PC-9 (cell line): ENCODE data around the gene OSBPL10. TPM values are rescaled to one million over a fixed set of nuclear protein-coding genes. Genes with fewer than 3 reads are reported as not detected.

Experiments used
- BruUV-seq: library from RNA; stranded (reverse); fragments of 400-500 nt; replicated peaks from 2 replicates; lab custom pipeline; 2021; lab: Mats Ljungman, UMichigan
- CTCF ChIA-PET: fragments of 300-600 bp; sonication (Branson Sonifier 250); formaldehyde crosslinking; loops from one replicate; lab custom pipeline; 2022; ENCODE audit warnings: antibody characterized with exemption; lab: Charles Lee
- POLR2A ChIA-PET: fragments of 300-600 bp; sonication (Branson Sonifier 250); formaldehyde crosslinking; loops from one replicate; lab custom pipeline; 2022; ENCODE audit warnings: antibody characterized with exemption; ENCODE audit not compliant: unreplicated experiment; lab: Charles Lee
- DNase-seq, 2 experiments: peaks; one replicate each; pipeline versions ENCODE4 v3.0.0 to v3.0.0-alpha.2; 2015 to 2022; ENCODE audit warnings: mixed read lengths in 1 of 2
- H2AFZ ChIP-seq: fragments of 200-600 bp; sonication (generic); 2 replicates; pipeline ENCODE4 v1.8.1; 2017; ENCODE audit warnings: antibody characterized with exemption
- H3F3A ChIP-seq: fragments of 200-600 bp; sonication (generic); 2 replicates; pipeline ENCODE4 v1.8.1; 2017; ENCODE audit warnings: antibody characterized with exemption, mild to moderate bottlenecking, low read depth; ENCODE audit not compliant: insufficient read depth
- H3K27ac ChIP-seq: fragments of 200-600 bp; sonication (generic); 2 replicates; pipeline ENCODE4 v1.6.1; 2016; ENCODE audit warnings: mixed run types
- H3K27me3 ChIP-seq: fragments of 200-600 bp; sonication (generic); 2 replicates; pipeline ENCODE4 v1.6.1; 2016; ENCODE audit warnings: low read depth, mixed run types; ENCODE audit not compliant: insufficient read depth
- H3K36me3 ChIP-seq: fragments of 200-600 bp; sonication (generic); 2 replicates; pipeline ENCODE4 v1.6.1; 2016; ENCODE audit warnings: low read depth, mixed run types
- H3K4me1 ChIP-seq: fragments of 200-600 bp; sonication (generic); replicated peaks from 2 replicates; pipeline ENCODE4 v1.6.1; 2016; ENCODE audit warnings: mixed run types; ENCODE audit not compliant: insufficient read depth
- H3K4me2 ChIP-seq: fragments of 200-600 bp; sonication (generic); 2 replicates; pipeline ENCODE4 v1.6.1; 2017; ENCODE audit warnings: mixed run types
- H3K4me3 ChIP-seq: fragments of 200-600 bp; sonication (generic); 2 replicates; pipeline ENCODE4 v1.6.1; 2016; ENCODE audit warnings: mixed run types
- H3K79me2 ChIP-seq: fragments of 200-600 bp; sonication (generic); 2 replicates; pipeline ENCODE4 v1.6.1; 2017; ENCODE audit warnings: low read depth, mixed run types
- H3K9me2 ChIP-seq: fragments of 200-600 bp; sonication (generic); 2 replicates; pipeline ENCODE4 v1.8.1; 2017; ENCODE audit warnings: mild to moderate bottlenecking; ENCODE audit not compliant: insufficient read depth
- H3K9me3 ChIP-seq: fragments of 200-600 bp; sonication (generic); 2 replicates; pipeline ENCODE4 v1.8.1; 2016; ENCODE audit warnings: low read depth; ENCODE audit not compliant: insufficient read depth
- H4K20me1 ChIP-seq: fragments of 200-600 bp; sonication (generic); 2 replicates; pipeline ENCODE4 v1.8.1; 2017; ENCODE audit not compliant: insufficient read depth
- EZH2 ChIP-seq: fragments of 200-600 bp; sonication (generic); IDR thresholded peaks from 2 replicates; pipeline ENCODE4 v1.8.0; 2017; ENCODE audit warnings: antibody characterized with exemption, low read depth
- intact Hi-C: fragments of 100-400 bp; cut with micrococcal nuclease; formaldehyde crosslinking; loops from one replicate; pipeline ENCODE4 v1.10.0; 2022; ENCODE audit not compliant: unreplicated experiment
- total RNA-seq: library from RNA; stranded (reverse); gene quantifications from 2 replicates; pipeline ENCODE4 v1.2.3, GENCODE V29; 2021
- TF ChIP-seq, protein P1 (sequence below): fragments of 200-600 bp; sonication (generic); conservative IDR thresholded peaks from 2 replicates; pipeline ENCODE4 v1.6.1; 2017; ENCODE audit warnings: mixed run types, antibody characterized with exemption, mild to moderate bottlenecking, moderate library complexity

The OSBPL10 gene
- total RNA-seq, 1 experiment from 2014 or later, result 42.0 TPM

DNA sequence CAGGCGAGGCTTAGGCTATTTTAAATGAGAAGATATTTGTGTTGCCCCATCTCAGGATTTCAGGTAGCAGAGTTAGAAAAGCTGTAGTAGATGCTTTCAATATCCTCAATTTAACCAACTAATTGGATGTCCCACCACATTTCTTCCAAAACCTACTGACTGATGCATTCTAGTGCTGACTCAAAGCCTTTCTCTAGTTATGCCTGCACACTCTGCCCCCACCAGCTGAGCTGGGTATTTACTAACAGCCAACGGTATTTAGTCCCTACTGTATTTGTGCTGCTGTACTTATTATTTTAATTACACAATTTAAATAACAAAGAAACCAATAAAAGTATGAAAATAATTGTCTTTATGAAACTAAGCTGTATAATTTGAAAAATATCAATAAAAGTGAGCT is 139.5 kb downstream of the OSBPL10 start:
- CTCF ChIA-PET, result no interaction called here
- no peak for TF ChIP-seq EZH2
- TF ChIP-seq, protein P1, sequence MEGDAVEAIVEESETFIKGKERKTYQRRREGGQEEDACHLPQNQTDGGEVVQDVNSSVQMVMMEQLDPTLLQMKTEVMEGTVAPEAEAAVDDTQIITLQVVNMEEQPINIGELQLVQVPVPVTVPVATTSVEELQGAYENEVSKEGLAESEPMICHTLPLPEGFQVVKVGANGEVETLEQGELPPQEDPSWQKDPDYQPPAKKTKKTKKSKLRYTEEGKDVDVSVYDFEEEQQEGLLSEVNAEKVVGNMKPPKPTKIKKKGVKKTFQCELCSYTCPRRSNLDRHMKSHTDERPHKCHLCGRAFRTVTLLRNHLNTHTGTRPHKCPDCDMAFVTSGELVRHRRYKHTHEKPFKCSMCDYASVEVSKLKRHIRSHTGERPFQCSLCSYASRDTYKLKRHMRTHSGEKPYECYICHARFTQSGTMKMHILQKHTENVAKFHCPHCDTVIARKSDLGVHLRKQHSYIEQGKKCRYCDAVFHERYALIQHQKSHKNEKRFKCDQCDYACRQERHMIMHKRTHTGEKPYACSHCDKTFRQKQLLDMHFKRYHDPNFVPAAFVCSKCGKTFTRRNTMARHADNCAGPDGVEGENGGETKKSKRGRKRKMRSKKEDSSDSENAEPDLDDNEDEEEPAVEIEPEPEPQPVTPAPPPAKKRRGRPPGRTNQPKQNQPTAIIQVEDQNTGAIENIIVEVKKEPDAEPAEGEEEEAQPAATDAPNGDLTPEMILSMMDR, result no peak
- H3K36me3 ChIP-seq, result no peaks in the 10 kb centered on the region

DNA sequence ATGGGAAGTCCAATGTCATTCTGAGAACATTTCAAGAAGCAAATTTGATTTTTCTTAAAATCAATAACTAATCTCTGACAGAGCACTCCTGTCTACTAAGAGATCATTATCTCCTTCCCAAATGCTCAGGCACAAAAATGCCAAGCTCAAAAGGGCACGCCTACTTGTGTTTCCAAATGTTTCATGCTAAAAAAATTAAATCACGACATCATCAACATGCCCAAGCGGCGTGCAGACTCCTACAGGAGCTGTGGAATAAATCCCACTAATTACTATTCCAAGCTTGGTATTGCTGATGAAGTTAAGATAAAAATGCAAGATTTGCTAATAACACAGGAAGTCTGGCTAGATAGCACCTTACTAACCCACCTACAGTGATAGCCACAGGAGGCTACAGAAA is 140.8 kb downstream of the OSBPL10 start:
- Histone ChIP-seq H3K4me3 (no peak overlapping the region), H3F3A (no peaks in the 10 kb centered on the region), H3K4me1 (no peaks in the 10 kb centered on the region), H3K79me2 (no peaks in the 10 kb centered on the region), H3K9me2 (no peaks in the 10 kb centered on the region), H3K9me3 (no peaks in the 10 kb centered on the region), H2AFZ (no peak overlapping the region), H3K27me3 (no peaks in the 10 kb centered on the region), H3K27ac (no peak overlapping the region), H4K20me1 (no peaks in the 10 kb centered on the region), H3K36me3 (no peaks in the 10 kb centered on the region), H3K4me2 (no peak overlapping the region)
- CTCF ChIA-PET, result interaction anchor here (0.6 kb wide), 1 partner anchor 304 kb away, joined by 3 read pairs; no protein-coding TSS in a partner anchor
- no TSS peak for BruUV-seq
- POLR2A ChIA-PET, result no interaction called here
- no peak for DNase-seq
- TF ChIP-seq EZH2, result no peak
- TF ChIP-seq, protein P1, result no peak
- intact Hi-C loops, result no loop called here

More for the DNA sequence above, 139.5 kb downstream of the OSBPL10 start:
- Histone ChIP-seq H3K79me2 (no peaks in the 10 kb centered on the region), H3K9me3 (no peaks in the 10 kb centered on the region), H3K4me2 (no peak overlapping the region), H4K20me1 (no peaks in the 10 kb centered on the region), H2AFZ (no peak overlapping the region), H3K27me3 (no peaks in the 10 kb centered on the region), H3K4me1 (no peaks in the 10 kb centered on the region), H3K9me2 (no peaks in the 10 kb centered on the region), H3F3A (no peaks in the 10 kb centered on the region), H3K4me3 (no peak overlapping the region), H3K27ac (no peak overlapping the region)
- POLR2A ChIA-PET, result no interaction called here
- intact Hi-C loops, result no loop called here
- no TSS peak for BruUV-seq
- DNase-seq, result no peak

DNA sequence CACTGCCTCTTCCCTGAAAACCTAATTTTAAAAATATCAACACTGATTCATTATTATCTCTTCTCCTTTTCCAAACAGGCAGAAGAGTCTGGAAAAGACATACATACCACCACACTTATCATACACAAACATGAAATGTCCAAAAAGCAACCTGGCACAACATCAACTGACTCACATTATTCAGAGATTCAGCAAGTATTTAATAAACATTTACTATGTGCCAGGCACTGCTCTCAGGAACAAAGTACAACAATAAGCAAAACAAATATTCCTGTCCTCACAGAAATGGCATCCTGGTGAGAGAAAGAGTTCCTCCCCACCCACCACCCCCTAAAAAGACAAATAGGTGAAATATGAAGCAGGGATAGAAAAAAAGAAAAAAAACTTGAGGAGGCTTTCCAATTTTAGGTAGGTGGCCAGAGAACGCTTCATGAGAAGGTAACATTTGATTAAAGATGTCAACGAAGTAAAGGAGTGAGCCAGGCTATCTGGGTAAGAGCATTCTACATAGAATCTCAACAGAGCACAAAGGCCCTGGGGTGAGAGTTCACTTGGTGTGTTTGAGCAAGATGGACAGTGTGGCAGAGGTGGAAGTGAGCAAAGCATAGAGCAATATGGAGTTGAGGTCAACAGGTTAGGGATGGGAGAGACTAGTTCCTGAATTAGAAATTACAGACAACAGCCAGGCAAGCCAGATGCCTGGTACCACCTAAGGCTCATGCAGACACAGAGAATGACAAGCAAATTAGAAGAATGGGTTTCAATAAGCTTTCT is 141.7 kb downstream of the OSBPL10 start:
- Histone ChIP-seq H3K27ac (no peak overlapping the region), H3K27me3 (no peaks in the 10 kb centered on the region), H3K9me2 (no peaks in the 10 kb centered on the region), H3K4me2 (no peak overlapping the region), H3F3A (no peaks in the 10 kb centered on the region), H4K20me1 (no peaks in the 10 kb centered on the region), H3K36me3 (no peaks in the 10 kb centered on the region), H3K9me3 (no peaks in the 10 kb centered on the region), H3K79me2 (no peaks in the 10 kb centered on the region), H3K4me3 (no peak overlapping the region), H3K4me1 (no peaks in the 10 kb centered on the region), H2AFZ (no peak overlapping the region)
- TF ChIP-seq, protein P1, result no peak
- no peak for TF ChIP-seq EZH2
- POLR2A ChIA-PET, result no interaction called here
- no TSS peak for BruUV-seq
- intact Hi-C loops, result no loop called here
- CTCF ChIA-PET, result no interaction called here
- DNase-seq, result no peak
